ENCODE measurements around the gene CARNS1.

- no peak for TF ChIP-seq CTCF (IDR thresholded peaks at IDR 0.05)
- TF ChIP-seq EP300 (IDR thresholded peaks at IDR 0.05) = no peak
- TF ChIP-seq POLR2AphosphoS5 (IDR thresholded peaks at IDR 0.05) = no peak
Measured at GRCh38 chr11:67400942-67401494, 14.5 kb upstream of the CARNS1 start.
